GM12878 (cell line): ENCODE results near the gene TBC1D22B.

ENCODE experiments used
- BHLHE40 ChIP-seq, 2 experiments: fragments of 450-650 bp in 1 of 2; IDR thresholded peaks; 2 replicates each; pipeline ENCODE4 v1.6.1; 2011 to 2017; ENCODE audit warnings: low read depth in 2 of 2, borderline replicate concordance in 1 of 2, improper control_type of control experiment in 1 of 2, low read length in 1 of 2, mild to moderate bottlenecking in 1 of 2
- EZH2 ChIP-seq: IDR thresholded peaks from 2 replicates; pipeline ENCODE4 v1.6.1; 2012; ENCODE audit warnings: low read depth, mild to moderate bottlenecking, control low read depth, inconsistent platforms, low read length, borderline replicate concordance; ENCODE audit not compliant: control insufficient read depth
- HDAC2 ChIP-seq: fragments of 200-600 bp; sonication (generic); IDR thresholded peaks from 2 replicates; pipeline ENCODE4 v1.6.1; 2017
- MEF2B ChIP-seq: fragments of 450-650 bp; IDR thresholded peaks from 2 replicates; pipeline ENCODE4 v1.6.1; 2018; ENCODE audit warnings: mild to moderate bottlenecking, moderate library complexity; ENCODE audit not compliant: partially characterized antibody, poor library complexity, severe bottlenecking
- NR2C2 ChIP-seq: IDR thresholded peaks from 2 replicates; pipeline ENCODE4 v1.6.1; 2011; ENCODE audit warnings: borderline replicate concordance, low read depth; ENCODE audit not compliant: control insufficient read depth, insufficient read length
- SP1 ChIP-seq: IDR thresholded peaks from one replicate; pipeline ENCODE4 v1.6.1; 2011; ENCODE audit warnings: low read depth, low read length
- SREBF1 ChIP-seq: IDR thresholded peaks from 2 replicates; pipeline ENCODE4 v1.6.1; 2012; ENCODE audit warnings: mild to moderate bottlenecking, low read length
- TAF1 ChIP-seq: IDR thresholded peaks from 2 replicates; pipeline ENCODE4 v1.6.1; 2011; ENCODE audit warnings: mild to moderate bottlenecking, low read depth, low read length, borderline replicate concordance
- ZBED1 ChIP-seq: IDR thresholded peaks from 2 replicates; pipeline ENCODE4 v1.6.1; 2016; ENCODE audit warnings: borderline replicate concordance
- TF ChIP-seq, protein P1 (sequence below): fragments of 450-650 bp; IDR thresholded peaks from 2 replicates; pipeline ENCODE4 v1.6.1; 2018; ENCODE audit warnings: borderline replicate concordance, mild to moderate bottlenecking; ENCODE audit not compliant: partially characterized antibody
- TF ChIP-seq, protein P2 (sequence below): IDR thresholded peaks from 2 replicates; pipeline ENCODE4 v1.6.1; 2011; ENCODE audit warnings: low read depth, low read length, improper control_type of control experiment, borderline replicate concordance
- TF ChIP-seq, protein P3 (sequence below): IDR thresholded peaks from 2 replicates; pipeline ENCODE4 v1.6.1; 2012; ENCODE audit warnings: low read length, inconsistent platforms
- TF ChIP-seq, protein P4 (sequence below), 3 experiments: IDR thresholded peaks in 2 of 3; conservative IDR thresholded peaks in 1 of 3; 2 replicates each; pipeline ENCODE4 v1.5.1; 2011; ENCODE audit warnings: low read depth in 3 of 3, low read length in 3 of 3, mild to moderate bottlenecking in 3 of 3, control low read depth in 2 of 3, moderate library complexity in 2 of 3, inconsistent platforms in 1 of 3, mixed read lengths in 1 of 3; ENCODE audit not compliant: control insufficient read depth in 2 of 3, insufficient read depth in 1 of 3; ENCODE audit errors: extremely low read depth in 1 of 3

DNA sequence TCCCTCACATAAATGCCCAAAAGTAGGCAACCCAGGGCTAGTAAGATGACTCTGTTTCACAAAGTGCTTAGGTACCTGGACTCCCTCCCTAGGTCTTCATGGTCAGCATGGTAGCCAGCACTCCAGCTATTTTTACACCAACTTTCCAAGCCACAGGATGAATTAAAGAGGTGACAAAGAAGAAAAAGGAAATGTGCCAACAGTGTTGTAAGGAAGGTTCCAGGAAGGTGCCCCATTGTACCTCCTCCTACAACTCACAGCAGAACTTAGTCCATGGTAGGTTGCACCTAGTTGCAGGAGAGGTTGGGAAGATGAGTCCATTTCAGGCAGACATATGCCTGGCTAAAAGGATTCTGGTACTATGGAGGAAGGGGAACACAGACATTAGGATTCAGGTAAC is 76.5 kb downstream of the TBC1D22B start:
- no peak for TF ChIP-seq EZH2
- TF ChIP-seq, protein P1, sequence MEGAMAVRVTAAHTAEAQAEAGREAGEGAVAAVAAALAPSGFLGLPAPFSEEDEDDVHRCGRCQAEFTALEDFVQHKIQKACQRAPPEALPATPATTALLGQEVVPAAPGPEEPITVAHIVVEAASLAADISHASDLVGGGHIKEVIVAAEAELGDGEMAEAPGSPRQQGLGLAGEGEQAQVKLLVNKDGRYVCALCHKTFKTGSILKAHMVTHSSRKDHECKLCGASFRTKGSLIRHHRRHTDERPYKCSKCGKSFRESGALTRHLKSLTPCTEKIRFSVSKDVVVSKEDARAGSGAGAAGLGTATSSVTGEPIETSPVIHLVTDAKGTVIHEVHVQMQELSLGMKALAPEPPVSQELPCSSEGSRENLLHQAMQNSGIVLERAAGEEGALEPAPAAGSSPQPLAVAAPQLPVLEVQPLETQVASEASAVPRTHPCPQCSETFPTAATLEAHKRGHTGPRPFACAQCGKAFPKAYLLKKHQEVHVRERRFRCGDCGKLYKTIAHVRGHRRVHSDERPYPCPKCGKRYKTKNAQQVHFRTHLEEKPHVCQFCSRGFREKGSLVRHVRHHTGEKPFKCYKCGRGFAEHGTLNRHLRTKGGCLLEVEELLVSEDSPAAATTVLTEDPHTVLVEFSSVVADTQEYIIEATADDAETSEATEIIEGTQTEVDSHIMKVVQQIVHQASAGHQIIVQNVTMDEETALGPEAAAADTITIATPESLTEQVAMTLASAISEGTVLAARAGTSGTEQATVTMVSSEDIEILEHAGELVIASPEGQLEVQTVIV, result no peak
- TF ChIP-seq MEF2B, result no peak
- TF ChIP-seq, protein P2, sequence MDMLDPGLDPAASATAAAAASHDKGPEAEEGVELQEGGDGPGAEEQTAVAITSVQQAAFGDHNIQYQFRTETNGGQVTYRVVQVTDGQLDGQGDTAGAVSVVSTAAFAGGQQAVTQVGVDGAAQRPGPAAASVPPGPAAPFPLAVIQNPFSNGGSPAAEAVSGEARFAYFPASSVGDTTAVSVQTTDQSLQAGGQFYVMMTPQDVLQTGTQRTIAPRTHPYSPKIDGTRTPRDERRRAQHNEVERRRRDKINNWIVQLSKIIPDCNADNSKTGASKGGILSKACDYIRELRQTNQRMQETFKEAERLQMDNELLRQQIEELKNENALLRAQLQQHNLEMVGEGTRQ, result no peak
- TF ChIP-seq HDAC2, result no peak
- TF ChIP-seq, protein P3, sequence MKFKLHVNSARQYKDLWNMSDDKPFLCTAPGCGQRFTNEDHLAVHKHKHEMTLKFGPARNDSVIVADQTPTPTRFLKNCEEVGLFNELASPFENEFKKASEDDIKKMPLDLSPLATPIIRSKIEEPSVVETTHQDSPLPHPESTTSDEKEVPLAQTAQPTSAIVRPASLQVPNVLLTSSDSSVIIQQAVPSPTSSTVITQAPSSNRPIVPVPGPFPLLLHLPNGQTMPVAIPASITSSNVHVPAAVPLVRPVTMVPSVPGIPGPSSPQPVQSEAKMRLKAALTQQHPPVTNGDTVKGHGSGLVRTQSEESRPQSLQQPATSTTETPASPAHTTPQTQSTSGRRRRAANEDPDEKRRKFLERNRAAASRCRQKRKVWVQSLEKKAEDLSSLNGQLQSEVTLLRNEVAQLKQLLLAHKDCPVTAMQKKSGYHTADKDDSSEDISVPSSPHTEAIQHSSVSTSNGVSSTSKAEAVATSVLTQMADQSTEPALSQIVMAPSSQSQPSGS, result no peak
- no peak for TF ChIP-seq BHLHE40 (IDR thresholded peaks at IDR 0.05; ENCODE audit: borderline replicate concordance in 1 of 2, low read depth in 2 of 2, low read length in 1 of 2)
- no peak for TF ChIP-seq NR2C2
- no peak for TF ChIP-seq TAF1
- no peak for TF ChIP-seq SREBF1
- no peak for TF ChIP-seq SP1
- TF ChIP-seq ZBED1, result no peak
- TF ChIP-seq, protein P4, sequence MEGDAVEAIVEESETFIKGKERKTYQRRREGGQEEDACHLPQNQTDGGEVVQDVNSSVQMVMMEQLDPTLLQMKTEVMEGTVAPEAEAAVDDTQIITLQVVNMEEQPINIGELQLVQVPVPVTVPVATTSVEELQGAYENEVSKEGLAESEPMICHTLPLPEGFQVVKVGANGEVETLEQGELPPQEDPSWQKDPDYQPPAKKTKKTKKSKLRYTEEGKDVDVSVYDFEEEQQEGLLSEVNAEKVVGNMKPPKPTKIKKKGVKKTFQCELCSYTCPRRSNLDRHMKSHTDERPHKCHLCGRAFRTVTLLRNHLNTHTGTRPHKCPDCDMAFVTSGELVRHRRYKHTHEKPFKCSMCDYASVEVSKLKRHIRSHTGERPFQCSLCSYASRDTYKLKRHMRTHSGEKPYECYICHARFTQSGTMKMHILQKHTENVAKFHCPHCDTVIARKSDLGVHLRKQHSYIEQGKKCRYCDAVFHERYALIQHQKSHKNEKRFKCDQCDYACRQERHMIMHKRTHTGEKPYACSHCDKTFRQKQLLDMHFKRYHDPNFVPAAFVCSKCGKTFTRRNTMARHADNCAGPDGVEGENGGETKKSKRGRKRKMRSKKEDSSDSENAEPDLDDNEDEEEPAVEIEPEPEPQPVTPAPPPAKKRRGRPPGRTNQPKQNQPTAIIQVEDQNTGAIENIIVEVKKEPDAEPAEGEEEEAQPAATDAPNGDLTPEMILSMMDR (IDR thresholded peaks at IDR 0.05 in 2 of 3, conservative IDR thresholded peaks at IDR 0.05 in 1 of 3; ENCODE audit: control insufficient read depth in 2 of 3, extremely low read depth in 1 of 3, insufficient read depth in 1 of 3, low read depth in 3 of 3, low read length in 3 of 3), result no peak
